Sigmoid colon (tissue), 7 donors: ENCODE measurements around the gene ANXA8. TPM values are rescaled to one million over a fixed set of nuclear protein-coding genes. Genes with fewer than 3 reads are reported as not detected.
"Not testable (repeated sequence)": the region's sequence is repeated elsewhere in the genome, so short reads cannot be mapped to it uniquely, and the experiment has no call there.

Experiments used
- DNase-seq: peaks from one replicate; pipeline ENCODE4 v3.0.0-alpha.2; 2019
- H3K27ac ChIP-seq, 4 donors: fragments of 200-600 bp; sonication (generic); one replicate each; pipeline ENCODE4 v1.5.1; 2016 to 2019; ENCODE audit warnings: mild to moderate bottlenecking in 1 of 4
- H3K27me3 ChIP-seq, 3 donors: fragments of 200-600 bp; sonication (generic); one replicate each; pipeline ENCODE4 v1.5.1; 2019; ENCODE audit warnings: mild to moderate bottlenecking in 1 of 3
- H3K36me3 ChIP-seq, 4 donors: fragments of 200-600 bp; sonication (generic); one replicate each; pipeline ENCODE4 v1.5.1; 2016 to 2019
- H3K4me1 ChIP-seq, 4 donors: fragments of 200-600 bp; sonication (generic); one replicate each; pipeline ENCODE4 v1.5.1; 2017 to 2019
- H3K4me3 ChIP-seq, 4 donors: fragments of 200-600 bp; sonication (generic); one replicate each; pipeline ENCODE4 v1.5.1; 2017 to 2019; ENCODE audit warnings: mild to moderate bottlenecking in 2 of 4, moderate library complexity in 1 of 4
- H3K9me3 ChIP-seq, 4 donors: fragments of 200-600 bp in 3 of 4; sonication (generic) in 3 of 4; one replicate each; pipeline versions ENCODE4 v1.5.1 to v1.6.1; 2013 to 2019
- WGBS, 2 donors: extraction: QIAGEN DNeasy Blood & Tissue Kit; methylation state at CpG; one replicate each; pipeline ENCODE4 v1.1.7; 2013; 5-methylcytosine and 5-hydroxymethylcytosine counted together
- intact Hi-C: fragments of 100-400 bp; cut with DNase I; formaldehyde crosslinking; loops from one replicate; pipeline ENCODE4 v1.15.1; 2023
- polyA plus RNA-seq, 3 donors: library from polyadenylated mRNA; stranded (reverse); fragments of 200-250 nt; gene quantifications; one replicate each; pipeline ENCODE4 v1.2.3, GENCODE V29; 2013
- total RNA-seq, 4 donors: library from RNA; depleted of rRNA; stranded (reverse); fragments of >200 nt; gene quantifications; one replicate each; pipeline ENCODE4 v1.1.0, GENCODE V29; 2016
- donor health status: healthy with polysubstance abuse.
- donor health status: Bipolar disorder and iron deficiency.
- donor health status: healthy.

Gene ANXA8
- total and polyA plus RNA-seq, 7 donors, result 0.12 to 0.60 (median 0.36) TPM; not detected in 2

GRCh38 chr10:47477078-47477477, 6.8 kb downstream of the ANXA8 start:
- intact Hi-C loops, H3K36me3 ChIP-seq, H3K9me3 ChIP-seq, H3K27ac ChIP-seq, DNase-seq, H3K27me3 ChIP-seq, H3K4me1 ChIP-seq, H3K4me3 ChIP-seq: not testable (repeated sequence)
- WGBS, 2 donors, result 91 to 94% methylated on average over 10 of the region's 11 CpGs

GRCh38 chr10:47475101-47475500, 8.8 kb downstream of the ANXA8 start:
- intact Hi-C loops, H3K4me3 ChIP-seq, DNase-seq, H3K27ac ChIP-seq, H3K4me1 ChIP-seq, H3K27me3 ChIP-seq, H3K9me3 ChIP-seq, H3K36me3 ChIP-seq: not testable (repeated sequence)
- WGBS, 2 donors, result 87 to 92% methylated on average over 5 of the region's 5 CpGs

GRCh38 chr10:47473516-47473915, 10.4 kb downstream of the ANXA8 start:
- H3K9me3 ChIP-seq, DNase-seq, H3K4me3 ChIP-seq, H3K4me1 ChIP-seq, intact Hi-C loops, H3K36me3 ChIP-seq, H3K27ac ChIP-seq, H3K27me3 ChIP-seq: not testable (repeated sequence)
- WGBS, 2 donors, result no CpG with 5 or more reads among the region's 7 CpGs

- H3K4me3 ChIP-seq, H3K27ac ChIP-seq, intact Hi-C loops, H3K4me1 ChIP-seq, H3K9me3 ChIP-seq, H3K27me3 ChIP-seq, DNase-seq, H3K36me3 ChIP-seq: not testable (repeated sequence)
- 79 to 80% methylated on average over 1 of the region's 3 CpGs for WGBS, 2 donors
Measured at GRCh38 chr10:47472647-47473046, 11.3 kb downstream of the ANXA8 start.

- H3K27me3 ChIP-seq, H3K27ac ChIP-seq, intact Hi-C loops, DNase-seq, H3K36me3 ChIP-seq, H3K4me1 ChIP-seq, H3K4me3 ChIP-seq, H3K9me3 ChIP-seq: not testable (repeated sequence)
- WGBS, 2 donors, result no CpG with 5 or more reads among the region's 5 CpGs
Measured at GRCh38 chr10:47472072-47472471, 11.8 kb downstream of the ANXA8 start.

GRCh38 chr10:47468731-47469528, 15.0 kb downstream of the ANXA8 start:
- H3K27me3 ChIP-seq, H3K36me3 ChIP-seq, H3K4me3 ChIP-seq, intact Hi-C loops, H3K27ac ChIP-seq, H3K4me1 ChIP-seq, DNase-seq, H3K9me3 ChIP-seq: not testable (repeated sequence)
- 90 to 91% methylated on average over 15 of the region's 20 CpGs for WGBS, 2 donors

GRCh38 chr10:47467957-47468356, 16.0 kb downstream of the ANXA8 start:
- H3K4me1 ChIP-seq, H3K27me3 ChIP-seq, H3K4me3 ChIP-seq, H3K36me3 ChIP-seq, intact Hi-C loops, H3K27ac ChIP-seq, H3K9me3 ChIP-seq, DNase-seq: not testable (repeated sequence)
- 89 to 90% methylated on average over 5 of the region's 7 CpGs for WGBS, 2 donors

GRCh38 chr10:47467458-47467857, 16.5 kb downstream of the ANXA8 start:
- DNase-seq, H3K27ac ChIP-seq, H3K9me3 ChIP-seq, H3K4me3 ChIP-seq, H3K4me1 ChIP-seq, H3K36me3 ChIP-seq, H3K27me3 ChIP-seq, intact Hi-C loops: not testable (repeated sequence)
- WGBS, 2 donors, result 90 to 93% methylated on average over 5 of the region's 5 CpGs

GRCh38 chr10:47465216-47465917, 18.5 kb downstream of the ANXA8 start:
- intact Hi-C loops, H3K9me3 ChIP-seq, H3K36me3 ChIP-seq, H3K27me3 ChIP-seq, H3K4me1 ChIP-seq, DNase-seq, H3K27ac ChIP-seq, H3K4me3 ChIP-seq: not testable (repeated sequence)
- WGBS, 2 donors, result 72 to 78% methylated on average over 14 of the region's 14 CpGs

- H3K27ac ChIP-seq, intact Hi-C loops, H3K9me3 ChIP-seq, H3K36me3 ChIP-seq, H3K4me1 ChIP-seq, H3K27me3 ChIP-seq, H3K4me3 ChIP-seq, DNase-seq: not testable (repeated sequence)
- 55 to 83% methylated on average over 3 of the region's 9 CpGs for WGBS, 2 donors
Measured at GRCh38 chr10:47462577-47463358, 21.1 kb downstream of the ANXA8 start.
